GM12865 (cell line): ENCODE results near the gene MTREX.

Source experiments
- DNase-seq: peaks from one replicate; pipeline ENCODE4 v3.0.0; 2010; ENCODE audit warnings: low read depth
- H3K4me3 ChIP-seq: 2 replicates; pipeline ENCODE4 v1.5.1; 2011; ENCODE audit warnings: mild to moderate bottlenecking, low read depth, low read length, control low read depth
- CTCF ChIP-seq: IDR thresholded peaks from 2 replicates; pipeline ENCODE4 v1.5.1; 2011; ENCODE audit warnings: low read length, control low read depth, low read depth, inconsistent platforms; ENCODE audit not compliant: insufficient read depth; ENCODE audit errors: missing control alignments

MTREX gene

GRCh38 chr5:55338092-55338613 is 30.4 kb downstream of the MTREX start:
- TF ChIP-seq CTCF: no peak
- peak overlapping the region; percentile 28; the same call in 1 of the 2 replicates for H3K4me3 ChIP-seq
- no peak for DNase-seq

- TF ChIP-seq CTCF: no peak
- H3K4me3 ChIP-seq: no peak overlapping the region
- peak; percentile 61 for DNase-seq
Measured at GRCh38 chr5:55338810-55339243, 31.0 kb downstream of the MTREX start.

- no peak overlapping the region for H3K4me3 ChIP-seq
- DNase-seq: no peak
- TF ChIP-seq CTCF: no peak
Measured at GRCh38 chr5:55343107-55343506, 35.3 kb downstream of the MTREX start.

GRCh38 chr5:55343609-55344008 is 35.8 kb downstream of the MTREX start:
- TF ChIP-seq CTCF: no peak

GRCh38 chr5:55344392-55344992 is 36.7 kb downstream of the MTREX start:
- peak; percentile 72 for DNase-seq
- no peak overlapping the region for H3K4me3 ChIP-seq
- TF ChIP-seq CTCF: peak; percentile 71

More at GRCh38 chr5:55343609-55344008, 35.8 kb downstream of the MTREX start:
- no peak for DNase-seq
- H3K4me3 ChIP-seq: no peak overlapping the region

- TF ChIP-seq CTCF: no peak
- no peak for DNase-seq
- no peak overlapping the region for H3K4me3 ChIP-seq
Measured at GRCh38 chr5:55345327-55345726, 37.5 kb downstream of the MTREX start.

- no peak overlapping the region for H3K4me3 ChIP-seq
- DNase-seq: no peak
- TF ChIP-seq CTCF: no peak
Measured at GRCh38 chr5:55347786-55348185, 40.0 kb downstream of the MTREX start.
